HG03571 (cell line): ENCODE measurements around the gene DCST1.

Source experiments
- ATAC-seq: cut with Tn5 transposase; IDR thresholded peaks from one replicate; pipeline ENCODE4 v1.9.1; 2021; ENCODE audit not compliant: unreplicated experiment

Gene DCST1

GRCh38 chr1:155030243-155030795, 3.3 kb upstream of the DCST1 start:
- no peak for ATAC-seq

GRCh38 chr1:155030899-155031298, 2.7 kb upstream of the DCST1 start:
- no peak for ATAC-seq

- ATAC-seq: no peak
These were observed 738 bp upstream of the DCST1 start for GRCh38 chr1:155032886-155033285.

- ATAC-seq: no peak
These were observed 939 bp downstream of the DCST1 start for GRCh38 chr1:155034318-155035208.

GRCh38 chr1:155035936-155036335, 2.3 kb downstream of the DCST1 start:
- no peak for ATAC-seq

GRCh38 chr1:155037043-155037442, 3.4 kb downstream of the DCST1 start:
- no peak for ATAC-seq

GRCh38 chr1:155037851-155038441, 4.3 kb downstream of the DCST1 start:
- ATAC-seq: no peak

GRCh38 chr1:155038602-155039307, 5.1 kb downstream of the DCST1 start:
- ATAC-seq: no peak

- ATAC-seq: no peak
These were observed 5.7 kb downstream of the DCST1 start for GRCh38 chr1:155039308-155039669.

- no peak for ATAC-seq
These were observed 6.9 kb downstream of the DCST1 start for GRCh38 chr1:155040358-155041093.

GRCh38 chr1:155042789-155043188, 9.2 kb downstream of the DCST1 start:
- ATAC-seq: no peak

- ATAC-seq: no peak
These were observed 9.7 kb downstream of the DCST1 start for GRCh38 chr1:155043301-155043702.

- no peak for ATAC-seq
These were observed 10.2 kb downstream of the DCST1 start for GRCh38 chr1:155043793-155044192.

- ATAC-seq: no peak
These were observed 10.7 kb downstream of the DCST1 start for GRCh38 chr1:155044365-155044764.

GRCh38 chr1:155044812-155045657, 11.4 kb downstream of the DCST1 start:
- no peak for ATAC-seq

- ATAC-seq: no peak
These were observed 15.1 kb downstream of the DCST1 start for GRCh38 chr1:155048449-155049334.

GRCh38 chr1:155049651-155050559, 16.3 kb downstream of the DCST1 start:
- ATAC-seq: no peak
